Measurements from ENCODE around the gene ZNF335. TPM values are rescaled to one million over a fixed set of nuclear protein-coding genes. Genes with fewer than 3 reads are reported as not detected.
A peak's percentile ranks its signal among the peaks of the same experiment; 100 is the strongest.

The ZNF335 gene
- total RNA-seq, 1 donor from 2014 or later: 7.2 TPM

DNA sequence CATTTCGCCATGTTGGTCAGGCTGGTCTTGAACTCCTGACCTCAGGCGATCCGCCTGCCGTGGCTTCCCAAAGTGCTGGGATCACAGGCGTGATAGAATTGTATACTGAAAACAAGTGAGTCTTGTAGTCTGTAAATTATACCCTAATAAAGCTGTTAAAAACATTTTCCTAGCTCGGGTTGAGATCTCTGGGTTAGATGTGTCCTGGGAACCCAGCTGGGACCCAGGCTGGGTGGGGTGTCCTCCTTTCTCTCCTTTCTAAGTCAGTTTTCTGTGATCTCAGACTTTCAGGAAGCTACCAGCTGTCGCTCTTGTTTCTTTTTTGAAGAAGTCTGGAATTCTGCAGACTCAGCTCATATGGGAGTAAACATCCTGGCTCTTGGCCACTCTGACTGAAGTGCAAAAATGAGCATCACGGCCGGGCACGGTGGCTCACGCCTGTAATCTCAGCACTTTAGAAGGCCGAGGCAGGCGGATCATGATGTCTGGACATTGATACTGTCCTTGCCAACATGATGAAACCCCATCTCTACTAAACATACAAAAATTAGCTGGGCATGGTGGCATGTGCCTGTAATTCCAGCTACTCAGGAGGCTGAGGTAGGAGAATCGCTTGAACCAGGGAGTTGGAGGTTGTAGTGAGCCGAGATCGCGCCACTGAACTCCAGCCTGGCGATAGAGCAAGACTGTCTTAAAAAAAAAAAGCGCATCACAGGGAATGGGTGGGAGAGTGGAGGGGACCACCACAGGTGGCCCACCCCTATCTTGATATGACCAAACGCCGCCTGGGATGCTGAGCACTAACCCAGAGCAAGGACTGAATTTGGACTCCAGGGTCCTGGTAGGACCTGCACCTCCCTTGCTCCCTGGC lies 47.4 kb downstream of the ZNF335 start:
- DNase-seq (ENCODE audit: low spot score): no peak
- Mint-ChIP-seq H3K36me3 (no peaks in the 10 kb centered on the region), H3K4me1 (peaks cover 32% of the 10 kb centered on the region), H3K27ac (peak overlapping the region; percentile 29), H3K27me3 (ENCODE audit: insufficient read depth, low read depth) (peaks cover 12% of the 10 kb centered on the region), H3K9me3 (no peaks in the 10 kb centered on the region), H3K4me3 (no peak overlapping the region)
- TF ChIP-seq, protein P1, sequence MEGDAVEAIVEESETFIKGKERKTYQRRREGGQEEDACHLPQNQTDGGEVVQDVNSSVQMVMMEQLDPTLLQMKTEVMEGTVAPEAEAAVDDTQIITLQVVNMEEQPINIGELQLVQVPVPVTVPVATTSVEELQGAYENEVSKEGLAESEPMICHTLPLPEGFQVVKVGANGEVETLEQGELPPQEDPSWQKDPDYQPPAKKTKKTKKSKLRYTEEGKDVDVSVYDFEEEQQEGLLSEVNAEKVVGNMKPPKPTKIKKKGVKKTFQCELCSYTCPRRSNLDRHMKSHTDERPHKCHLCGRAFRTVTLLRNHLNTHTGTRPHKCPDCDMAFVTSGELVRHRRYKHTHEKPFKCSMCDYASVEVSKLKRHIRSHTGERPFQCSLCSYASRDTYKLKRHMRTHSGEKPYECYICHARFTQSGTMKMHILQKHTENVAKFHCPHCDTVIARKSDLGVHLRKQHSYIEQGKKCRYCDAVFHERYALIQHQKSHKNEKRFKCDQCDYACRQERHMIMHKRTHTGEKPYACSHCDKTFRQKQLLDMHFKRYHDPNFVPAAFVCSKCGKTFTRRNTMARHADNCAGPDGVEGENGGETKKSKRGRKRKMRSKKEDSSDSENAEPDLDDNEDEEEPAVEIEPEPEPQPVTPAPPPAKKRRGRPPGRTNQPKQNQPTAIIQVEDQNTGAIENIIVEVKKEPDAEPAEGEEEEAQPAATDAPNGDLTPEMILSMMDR (IDR thresholded peaks at IDR 0.05): no peak
- TF ChIP-seq EZH2 (IDR thresholded peaks at IDR 0.05): no peak
- TF ChIP-seq EZH2phosphoT487 (IDR thresholded peaks at IDR 0.05): no peak
- no peaks in the 10 kb centered on the region for H4K20me1 ChIP-seq (ENCODE audit: low read depth)
- no peak overlapping the region for H3K4me2 ChIP-seq
- H2AFZ ChIP-seq (replicated peaks): no peak overlapping the region
- no peaks in the 10 kb centered on the region for H3K27me3 ChIP-seq
- H3K9ac ChIP-seq: no peak overlapping the region
- no peak overlapping the region for H3K27ac ChIP-seq
- no peaks in the 10 kb centered on the region for H3K36me3 ChIP-seq
- H3F3A ChIP-seq (ENCODE audit: low read depth): peaks cover 21% of the 10 kb centered on the region
- no peaks in the 10 kb centered on the region for H3K79me2 ChIP-seq (ENCODE audit: low read depth)
- H3K9me3 ChIP-seq (ENCODE audit: low read depth): no peaks in the 10 kb centered on the region
- no peak overlapping the region for H3K4me3 ChIP-seq
- H3K4me1 ChIP-seq: peaks cover 15% of the 10 kb centered on the region

DNA sequence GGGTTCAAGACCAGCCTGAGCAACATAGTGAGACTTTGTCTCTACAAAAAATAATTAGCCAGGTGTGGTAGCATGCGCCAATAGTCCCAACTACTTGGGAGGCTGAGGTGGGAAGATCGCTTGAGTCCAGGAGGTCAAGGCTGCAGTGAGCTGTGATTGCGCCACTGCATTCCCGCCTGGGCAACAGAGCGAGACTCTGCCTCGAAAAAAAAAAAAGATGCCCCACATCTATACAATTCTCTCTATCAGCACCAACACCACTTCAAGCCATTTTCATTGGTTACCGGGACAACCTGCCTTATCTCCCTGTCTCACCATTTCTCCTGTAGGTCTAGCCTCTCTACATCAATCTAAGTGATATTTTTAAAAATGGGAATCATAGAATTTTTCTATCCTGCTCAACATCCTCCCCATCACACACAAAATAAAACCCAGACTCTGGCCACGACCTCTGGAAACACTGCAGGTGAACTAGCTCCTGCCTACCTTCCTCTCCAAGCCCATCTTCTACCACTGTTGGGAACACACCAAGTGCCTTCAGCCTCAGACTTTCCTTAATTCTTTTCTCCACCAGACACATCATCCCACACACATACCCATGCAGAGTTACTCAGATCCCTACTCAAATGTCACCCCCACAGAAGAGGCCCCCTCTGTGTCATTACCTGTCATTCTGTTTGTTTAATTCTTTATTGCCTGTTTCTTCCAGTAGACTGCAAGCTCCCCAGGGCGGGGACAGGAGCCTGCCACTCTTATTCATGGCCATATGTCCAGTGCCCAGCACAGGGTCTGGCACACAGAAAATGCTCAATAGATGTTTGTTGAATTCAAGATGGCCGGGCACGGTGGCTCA lies 50.4 kb downstream of the ZNF335 start:
- Mint-ChIP-seq H3K27ac (no peak overlapping the region), H3K4me1 (peaks cover 38% of the 10 kb centered on the region), H3K4me3 (no peak overlapping the region), H3K27me3 (ENCODE audit: insufficient read depth, low read depth) (peaks cover 9% of the 10 kb centered on the region), H3K9me3 (no peaks in the 10 kb centered on the region), H3K36me3 (no peaks in the 10 kb centered on the region)
- Histone ChIP-seq H4K20me1 (ENCODE audit: low read depth) (no peaks in the 10 kb centered on the region), H3K79me2 (ENCODE audit: low read depth) (no peaks in the 10 kb centered on the region), H3K9me3 (ENCODE audit: low read depth) (no peaks in the 10 kb centered on the region), H3K27ac (no peak overlapping the region), H3K4me1 (peaks cover 16% of the 10 kb centered on the region), H3K4me2 (no peak overlapping the region), H3K9ac (no peak overlapping the region), H2AFZ (replicated peaks) (no peak overlapping the region), H3F3A (ENCODE audit: low read depth) (peaks cover 10% of the 10 kb centered on the region), H3K4me3 (no peak overlapping the region), H3K36me3 (no peaks in the 10 kb centered on the region), H3K27me3 (no peaks in the 10 kb centered on the region)
- DNase-seq (ENCODE audit: low spot score): no peak
- TF ChIP-seq EZH2phosphoT487 (IDR thresholded peaks at IDR 0.05): no peak
- no peak for TF ChIP-seq EZH2 (IDR thresholded peaks at IDR 0.05)
- TF ChIP-seq, protein P1 (IDR thresholded peaks at IDR 0.05): no peak

DNA sequence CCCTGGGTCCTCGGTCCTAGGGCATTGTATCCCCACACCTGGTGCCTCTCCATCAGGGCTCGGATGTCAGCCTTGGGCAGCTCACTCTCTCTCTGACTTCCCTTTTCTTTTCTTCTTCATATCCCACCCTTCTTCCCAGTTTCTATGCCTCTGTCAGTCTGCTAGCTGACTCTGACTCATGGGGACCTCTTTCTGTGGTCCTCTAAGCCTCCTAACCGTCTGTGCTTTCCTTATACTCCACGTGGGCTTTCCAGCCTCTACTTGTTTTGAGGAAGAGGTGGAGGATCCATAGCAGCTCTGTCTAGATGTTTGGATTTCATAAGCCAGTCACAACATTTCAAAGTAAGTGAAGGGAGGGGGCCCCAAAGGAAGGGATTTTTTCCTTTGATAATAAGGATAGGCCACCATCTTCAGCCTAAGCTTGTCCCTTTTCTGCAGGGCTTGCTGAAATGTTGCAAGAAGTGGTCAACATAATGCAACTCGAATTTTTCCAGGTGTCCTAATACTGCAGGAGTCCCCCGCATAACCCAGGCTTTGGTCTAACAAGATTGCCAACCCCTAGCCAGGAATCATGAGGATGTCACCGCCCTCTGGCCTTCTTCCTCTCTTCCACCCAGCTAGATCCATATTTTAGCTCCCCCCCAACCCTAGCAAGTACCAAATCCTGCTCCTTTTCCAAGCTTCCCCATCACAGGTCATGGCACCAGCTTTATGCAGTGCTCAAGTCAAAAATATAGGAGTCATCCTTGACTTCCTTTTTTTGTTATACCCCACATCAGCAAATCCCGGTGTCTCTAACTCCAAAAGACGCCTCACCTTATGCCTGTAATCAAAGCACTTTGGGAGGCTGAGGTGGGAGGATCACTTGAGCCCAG lies 51.3 kb downstream of the ZNF335 start:
- Histone ChIP-seq H3K9me3 (ENCODE audit: low read depth) (no peaks in the 10 kb centered on the region), H3K27ac (no peak overlapping the region), H3K4me2 (no peak overlapping the region), H3K79me2 (ENCODE audit: low read depth) (no peaks in the 10 kb centered on the region), H3F3A (ENCODE audit: low read depth) (peaks cover 2% of the 10 kb centered on the region), H3K4me3 (no peak overlapping the region), H4K20me1 (ENCODE audit: low read depth) (no peaks in the 10 kb centered on the region), H3K27me3 (no peaks in the 10 kb centered on the region), H3K36me3 (no peaks in the 10 kb centered on the region), H3K4me1 (peaks cover 10% of the 10 kb centered on the region), H2AFZ (replicated peaks) (no peak overlapping the region), H3K9ac (no peak overlapping the region)
- H3K27ac Mint-ChIP-seq: peak overlapping the region; percentile 42
- no peak overlapping the region for H3K4me3 Mint-ChIP-seq
- no peaks in the 10 kb centered on the region for H3K36me3 Mint-ChIP-seq
- no peak for DNase-seq (ENCODE audit: low spot score)
- H3K4me1 Mint-ChIP-seq: peaks cover 33% of the 10 kb centered on the region
- peaks cover 9% of the 10 kb centered on the region for H3K27me3 Mint-ChIP-seq (ENCODE audit: insufficient read depth, low read depth)
- no peak for TF ChIP-seq EZH2phosphoT487 (IDR thresholded peaks at IDR 0.05)
- no peak for TF ChIP-seq EZH2 (IDR thresholded peaks at IDR 0.05)
- TF ChIP-seq, protein P1 (IDR thresholded peaks at IDR 0.05): no peak
- no peaks in the 10 kb centered on the region for H3K9me3 Mint-ChIP-seq
